Mesendoderm (in vitro differentiated cells): ENCODE measurements around the gene ELOB.

Source experiments
- DNase-seq: peaks from one replicate; pipeline ENCODE4 v3.0.0; 2013
- H2AK5ac ChIP-seq: 2 replicates; pipeline ENCODE4 v1.6.1; 2013; ENCODE audit warnings: low read length, inconsistent platforms
- H2BK120ac ChIP-seq: 2 replicates; pipeline ENCODE4 v1.6.1; 2013; ENCODE audit warnings: low read depth, mild to moderate bottlenecking, low read length, moderate library complexity, mixed read lengths
- H2BK15ac ChIP-seq: replicated peaks from 2 replicates; pipeline ENCODE4 v1.6.1; 2013; ENCODE audit warnings: low read depth, mild to moderate bottlenecking, moderate library complexity
- H2BK5ac ChIP-seq: 2 replicates; pipeline ENCODE4 v1.6.1; 2013; ENCODE audit warnings: low read length, inconsistent platforms
- H3K18ac ChIP-seq: 2 replicates; pipeline ENCODE4 v1.6.1; 2013; ENCODE audit warnings: mild to moderate bottlenecking, low read length, mixed read lengths
- H3K23ac ChIP-seq: one replicate; pipeline ENCODE4 v1.6.1; 2013; ENCODE audit warnings: low read length
- H3K27ac ChIP-seq: 2 replicates; pipeline ENCODE4 v1.5.1; 2013; ENCODE audit warnings: low read depth, mild to moderate bottlenecking, inconsistent platforms, low read length, moderate library complexity
- H3K27me3 ChIP-seq: 2 replicates; pipeline ENCODE4 v1.6.1; 2013; ENCODE audit warnings: low read length, control low read depth, mild to moderate bottlenecking, inconsistent platforms; ENCODE audit not compliant: insufficient read depth, poor library complexity
- H3K36me3 ChIP-seq: 2 replicates; pipeline ENCODE4 v1.6.1; 2013; ENCODE audit warnings: low read length, inconsistent platforms; ENCODE audit not compliant: control insufficient read depth, insufficient read depth
- H3K4ac ChIP-seq: one replicate; pipeline ENCODE4 v1.6.1; 2013; ENCODE audit warnings: low read depth, mild to moderate bottlenecking, low read length, moderate library complexity
- H3K4me1 ChIP-seq: 2 replicates; pipeline ENCODE4 v1.6.1; 2013; ENCODE audit warnings: low read depth, low read length, inconsistent platforms; ENCODE audit not compliant: control insufficient read depth
- H3K4me2 ChIP-seq: 2 replicates; pipeline ENCODE4 v1.6.1; 2013; ENCODE audit warnings: low read length
- H3K4me3 ChIP-seq: 2 replicates; pipeline ENCODE4 v1.5.1; 2013; ENCODE audit warnings: mild to moderate bottlenecking, low read length
- H3K56ac ChIP-seq: one replicate; pipeline ENCODE4 v1.6.1; 2013; ENCODE audit warnings: low read length
- H3K79me1 ChIP-seq: 2 replicates; pipeline ENCODE4 v1.6.1; 2013; ENCODE audit warnings: low read length, inconsistent platforms
- H3K79me2 ChIP-seq: 2 replicates; pipeline ENCODE4 v1.6.1; 2013; ENCODE audit warnings: mild to moderate bottlenecking, low read length; ENCODE audit not compliant: control insufficient read depth, insufficient read depth
- H3K9ac ChIP-seq: 2 replicates; pipeline ENCODE4 v1.6.1; 2013; ENCODE audit warnings: low read length, inconsistent platforms
- H4K5ac ChIP-seq: one replicate; pipeline ENCODE4 v1.6.1; 2013; ENCODE audit warnings: low read length
- H4K8ac ChIP-seq: one replicate; pipeline ENCODE4 v1.6.1; 2013; ENCODE audit warnings: low read depth, mild to moderate bottlenecking, control low read depth, low read length, moderate library complexity
- WGBS: extraction: QIAGEN DNeasy Blood & Tissue Kit; methylation state at CpG from one replicate; pipeline ENCODE4 v1.1.7; 2013; ENCODE audit warnings: low lambda C conversion rate, missing lambda C conversion rate; ENCODE audit not compliant: insufficient coverage; ENCODE audit errors: extremely low coverage; 5-methylcytosine and 5-hydroxymethylcytosine counted together

ELOB gene

GRCh38 chr16:2740476-2740875, 36.6 kb downstream of the ELOB start:
- no peak overlapping the region for H3K4me2 ChIP-seq
- no peak overlapping the region for H3K9ac ChIP-seq
- no peak for DNase-seq
- H2AK5ac ChIP-seq: no peak overlapping the region
- H3K79me2 ChIP-seq: no peaks in the 10 kb centered on the region
- WGBS: no CpG with 5 or more reads among the region's 6 CpGs
- H3K4me1 ChIP-seq: no peaks in the 10 kb centered on the region
- H2BK120ac ChIP-seq: no peak overlapping the region
- H2BK15ac ChIP-seq: no peak overlapping the region
- no peaks in the 10 kb centered on the region for H3K79me1 ChIP-seq
- no peak overlapping the region for H4K8ac ChIP-seq
- H3K23ac ChIP-seq: no peak overlapping the region
- H3K18ac ChIP-seq: no peak overlapping the region
- no peak overlapping the region for H3K27ac ChIP-seq
- no peak overlapping the region for H3K4me3 ChIP-seq
- H4K5ac ChIP-seq: no peak overlapping the region
- no peak overlapping the region for H2BK5ac ChIP-seq
- no peak overlapping the region for H3K56ac ChIP-seq
- H3K36me3 ChIP-seq: no peaks in the 10 kb centered on the region
- no peak overlapping the region for H3K4ac ChIP-seq
- H3K27me3 ChIP-seq: no peaks in the 10 kb centered on the region

GRCh38 chr16:2739625-2740430, 37.3 kb downstream of the ELOB start:
- Histone ChIP-seq H3K4me2 (no peak overlapping the region), H3K27me3 (no peaks in the 10 kb centered on the region), H4K8ac (no peak overlapping the region), H3K36me3 (no peaks in the 10 kb centered on the region), H3K18ac (no peak overlapping the region), H3K4me1 (no peaks in the 10 kb centered on the region), H2BK15ac (no peak overlapping the region), H4K5ac (no peak overlapping the region), H3K4me3 (no peak overlapping the region), H3K9ac (no peak overlapping the region), H2BK5ac (no peak overlapping the region), H3K23ac (no peak overlapping the region), H3K27ac (no peak overlapping the region), H3K56ac (no peak overlapping the region), H2AK5ac (no peak overlapping the region), H3K79me2 (no peaks in the 10 kb centered on the region), H2BK120ac (no peak overlapping the region), H3K79me1 (no peaks in the 10 kb centered on the region), H3K4ac (no peak overlapping the region)
- no peak for DNase-seq
- WGBS: no CpG with 5 or more reads among the region's 8 CpGs

GRCh38 chr16:2738615-2739014, 38.5 kb downstream of the ELOB start:
- Histone ChIP-seq H3K56ac (no peak overlapping the region), H3K27ac (no peak overlapping the region), H4K5ac (no peak overlapping the region), H2BK15ac (no peak overlapping the region), H3K4me2 (no peak overlapping the region), H3K23ac (no peak overlapping the region), H2BK5ac (no peak overlapping the region), H3K18ac (no peak overlapping the region), H3K36me3 (no peaks in the 10 kb centered on the region), H3K27me3 (no peaks in the 10 kb centered on the region), H2AK5ac (no peak overlapping the region), H3K79me2 (no peaks in the 10 kb centered on the region), H3K79me1 (no peaks in the 10 kb centered on the region), H3K4me1 (no peaks in the 10 kb centered on the region), H3K9ac (no peak overlapping the region), H3K4me3 (no peak overlapping the region), H3K4ac (no peak overlapping the region), H4K8ac (no peak overlapping the region), H2BK120ac (no peak overlapping the region)
- DNase-seq: no peak
- no CpG with 5 or more reads among the region's 5 CpGs for WGBS

- Histone ChIP-seq H2BK5ac (no peak overlapping the region), H3K4me3 (no peak overlapping the region), H3K27me3 (no peaks in the 10 kb centered on the region), H3K4me1 (no peaks in the 10 kb centered on the region), H2BK15ac (no peak overlapping the region), H3K36me3 (no peaks in the 10 kb centered on the region), H3K79me2 (no peaks in the 10 kb centered on the region), H4K8ac (no peak overlapping the region), H3K23ac (no peak overlapping the region), H2AK5ac (no peak overlapping the region), H3K56ac (no peak overlapping the region), H3K18ac (no peak overlapping the region), H3K79me1 (no peaks in the 10 kb centered on the region), H2BK120ac (no peak overlapping the region), H3K4ac (no peak overlapping the region), H3K4me2 (no peak overlapping the region), H4K5ac (no peak overlapping the region), H3K27ac (no peak overlapping the region), H3K9ac (no peak overlapping the region)
- no CpG with 5 or more reads among the region's 7 CpGs for WGBS
- no peak for DNase-seq
Measured at GRCh38 chr16:2737895-2738418, 39.1 kb downstream of the ELOB start.

- WGBS: no CpG with 5 or more reads among the region's 5 CpGs
- H2BK15ac ChIP-seq: no peak overlapping the region
- no peak for DNase-seq
Measured at GRCh38 chr16:2737238-2737605, 39.9 kb downstream of the ELOB start.

More at GRCh38 chr16:2737238-2737605, 39.9 kb downstream of the ELOB start:
- Histone ChIP-seq H3K27me3 (no peaks in the 10 kb centered on the region), H3K79me1 (no peaks in the 10 kb centered on the region), H3K36me3 (no peaks in the 10 kb centered on the region), H2BK120ac (no peak overlapping the region), H3K4me1 (no peaks in the 10 kb centered on the region), H3K18ac (no peak overlapping the region), H3K9ac (no peak overlapping the region), H3K79me2 (no peaks in the 10 kb centered on the region), H3K23ac (no peak overlapping the region), H3K4me2 (no peak overlapping the region), H2AK5ac (no peak overlapping the region), H4K8ac (no peak overlapping the region), H2BK5ac (no peak overlapping the region), H3K4ac (no peak overlapping the region), H3K4me3 (no peak overlapping the region), H3K27ac (no peak overlapping the region), H4K5ac (no peak overlapping the region), H3K56ac (no peak overlapping the region)
